Neuron (in vitro differentiated cells): ENCODE results near the gene MIEN1.

Source experiments
- H2AFZ ChIP-seq: one replicate; pipeline ENCODE4 v1.6.1; 2013; ENCODE audit warnings: low read depth, mild to moderate bottlenecking, inconsistent platforms, low read length, moderate library complexity
- H3K27me3 ChIP-seq: one replicate; pipeline ENCODE4 v1.6.1; 2013; ENCODE audit warnings: low read length; ENCODE audit not compliant: insufficient read depth
- H3K36me3 ChIP-seq: one replicate; pipeline ENCODE4 v1.6.1; 2013; ENCODE audit warnings: low read length; ENCODE audit not compliant: insufficient read depth
- H3K4me1 ChIP-seq: one replicate; pipeline ENCODE4 v1.6.1; 2013; ENCODE audit warnings: low read length; ENCODE audit not compliant: insufficient read depth
- H3K4me3 ChIP-seq: 2 replicates; pipeline ENCODE4 v1.5.1; 2013; ENCODE audit warnings: mild to moderate bottlenecking, low read length, moderate library complexity
- H3K9me3 ChIP-seq: one replicate; pipeline ENCODE4 v1.6.1; 2013; ENCODE audit warnings: low read length

MIEN1 gene

GRCh38 chr17:39763051-39763820, 32.9 kb upstream of the MIEN1 start:
- Histone ChIP-seq H3K27me3 (peaks cover 33% of the 10 kb centered on the region), H3K4me3 (no peak overlapping the region), H2AFZ (no peak overlapping the region), H3K4me1 (no peaks in the 10 kb centered on the region), H3K9me3 (peaks cover 5% of the 10 kb centered on the region), H3K36me3 (no peaks in the 10 kb centered on the region)

GRCh38 chr17:39761861-39762496, 31.6 kb upstream of the MIEN1 start:
- peaks cover 38% of the 10 kb centered on the region for H3K27me3 ChIP-seq
- H3K36me3 ChIP-seq = no peaks in the 10 kb centered on the region
- no peak overlapping the region for H2AFZ ChIP-seq
- H3K4me3 ChIP-seq = no peak overlapping the region
- peaks cover 5% of the 10 kb centered on the region for H3K9me3 ChIP-seq
- H3K4me1 ChIP-seq = no peaks in the 10 kb centered on the region

- no peaks in the 10 kb centered on the region for H3K36me3 ChIP-seq
- H2AFZ ChIP-seq = no peak overlapping the region
- no peaks in the 10 kb centered on the region for H3K9me3 ChIP-seq
- H3K27me3 ChIP-seq = peaks cover 56% of the 10 kb centered on the region
- peaks cover 2% of the 10 kb centered on the region for H3K4me1 ChIP-seq
- no peak overlapping the region for H3K4me3 ChIP-seq
These were observed 28.9 kb upstream of the MIEN1 start for GRCh38 chr17:39759204-39759603.

- H3K9me3 ChIP-seq = no peaks in the 10 kb centered on the region
- peaks cover 54% of the 10 kb centered on the region for H3K27me3 ChIP-seq
- no peaks in the 10 kb centered on the region for H3K36me3 ChIP-seq
- no peak overlapping the region for H2AFZ ChIP-seq
- H3K4me3 ChIP-seq = no peak overlapping the region
- H3K4me1 ChIP-seq = peaks cover 2% of the 10 kb centered on the region
These were observed 27.9 kb upstream of the MIEN1 start for GRCh38 chr17:39757931-39758873.

GRCh38 chr17:39757176-39757662, 26.9 kb upstream of the MIEN1 start:
- H3K4me3 ChIP-seq = no peak overlapping the region
- peaks cover 2% of the 10 kb centered on the region for H3K4me1 ChIP-seq
- H3K9me3 ChIP-seq = no peaks in the 10 kb centered on the region
- no peak overlapping the region for H2AFZ ChIP-seq
- peaks cover 52% of the 10 kb centered on the region for H3K27me3 ChIP-seq
- no peaks in the 10 kb centered on the region for H3K36me3 ChIP-seq

GRCh38 chr17:39756380-39757079, 26.2 kb upstream of the MIEN1 start:
- Histone ChIP-seq H3K4me3 (no peak overlapping the region), H3K9me3 (no peaks in the 10 kb centered on the region), H3K36me3 (no peaks in the 10 kb centered on the region), H3K27me3 (peaks cover 57% of the 10 kb centered on the region), H3K4me1 (peaks cover 2% of the 10 kb centered on the region), H2AFZ (no peak overlapping the region)

- no peaks in the 10 kb centered on the region for H3K36me3 ChIP-seq
- no peak overlapping the region for H3K4me3 ChIP-seq
- H3K27me3 ChIP-seq = peaks cover 58% of the 10 kb centered on the region
- H3K4me1 ChIP-seq = peaks cover 2% of the 10 kb centered on the region
- no peaks in the 10 kb centered on the region for H3K9me3 ChIP-seq
- no peak overlapping the region for H2AFZ ChIP-seq
These were observed 25.4 kb upstream of the MIEN1 start for GRCh38 chr17:39755554-39756379.

- Histone ChIP-seq H3K27me3 (peaks cover 61% of the 10 kb centered on the region), H2AFZ (peak overlapping the region; percentile 99), H3K9me3 (no peaks in the 10 kb centered on the region), H3K4me1 (peaks cover 2% of the 10 kb centered on the region), H3K36me3 (no peaks in the 10 kb centered on the region), H3K4me3 (peak overlapping the region; percentile 61)
These were observed 24.7 kb upstream of the MIEN1 start for GRCh38 chr17:39754958-39755553.

GRCh38 chr17:39754161-39754957, 24.0 kb upstream of the MIEN1 start:
- Histone ChIP-seq H3K36me3 (no peaks in the 10 kb centered on the region), H3K27me3 (peaks cover 57% of the 10 kb centered on the region), H3K4me3 (peak overlapping the region; percentile 61), H3K9me3 (no peaks in the 10 kb centered on the region), H2AFZ (peak overlapping the region; percentile 99), H3K4me1 (peaks cover 2% of the 10 kb centered on the region)

- H3K36me3 ChIP-seq = no peaks in the 10 kb centered on the region
- H3K4me3 ChIP-seq = peak overlapping the region; percentile 61
- peak overlapping the region; percentile 99 for H2AFZ ChIP-seq
- H3K4me1 ChIP-seq = peaks cover 2% of the 10 kb centered on the region
- peaks cover 56% of the 10 kb centered on the region for H3K27me3 ChIP-seq
- no peaks in the 10 kb centered on the region for H3K9me3 ChIP-seq
These were observed 23.3 kb upstream of the MIEN1 start for GRCh38 chr17:39753514-39754160.
